GM19043 (cell line): Measurements from ENCODE around the gene ZFYVE27.
"Not testable (repeated sequence)": the region's sequence is repeated elsewhere in the genome, so short reads cannot be mapped to it uniquely, and the experiment has no call there.

ENCODE experiments used
- ATAC-seq: cut with Tn5 transposase; IDR thresholded peaks from one replicate; pipeline ENCODE4 v1.9.1; 2021; ENCODE audit warnings: low read depth; ENCODE audit not compliant: unreplicated experiment

The ZFYVE27 gene

DNA sequence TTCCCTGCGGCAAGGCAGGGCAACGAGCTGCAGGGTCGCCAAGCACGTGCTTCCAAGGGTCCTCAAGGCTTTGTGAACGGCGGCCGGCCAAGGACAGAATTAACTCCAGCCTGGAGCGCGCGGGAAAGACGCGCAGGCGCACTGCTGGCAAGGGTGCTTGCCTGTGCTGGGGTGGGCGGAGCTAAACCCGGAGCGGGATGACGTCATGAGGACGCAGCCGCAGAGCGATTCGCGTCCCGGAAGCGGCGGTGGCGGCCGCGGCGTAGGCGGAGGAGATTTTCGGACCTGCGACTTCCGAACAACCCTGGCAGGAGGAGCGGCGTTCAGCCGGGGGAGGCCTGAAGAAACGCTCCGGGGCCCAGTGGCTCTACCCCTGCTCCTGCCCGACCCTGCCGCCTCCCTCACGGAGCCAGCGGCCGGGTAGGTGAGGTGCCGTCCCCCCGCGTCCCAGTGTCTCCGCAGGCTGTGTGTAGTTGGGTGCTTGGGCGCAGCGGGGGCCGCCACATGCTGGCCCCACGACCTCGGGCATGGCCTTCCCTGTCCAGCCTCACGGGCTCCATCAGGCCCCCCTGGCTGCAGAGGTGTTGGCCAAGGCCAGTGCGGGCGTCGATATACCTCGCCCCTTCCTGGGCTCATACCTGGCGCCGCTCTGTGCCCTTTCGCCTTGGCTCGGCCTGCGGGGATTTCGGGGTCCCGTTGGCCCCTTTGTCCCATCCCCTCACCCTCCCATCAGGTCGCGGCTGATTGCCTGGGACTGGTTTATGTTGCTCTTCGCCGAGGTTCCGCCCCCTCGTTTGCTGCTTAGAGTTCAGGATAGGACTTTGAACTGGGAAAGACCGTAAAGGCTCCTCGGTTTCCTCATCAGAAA is at the start of gene ZFYVE27:
Gene ZFYVE27, plus strand, starts transcription at position 227 of the 868 bp plus-strand sequence. CDS start 1,350 bp downstream, outside the sequence.
- ATAC-seq: peak; percentile 82

DNA sequence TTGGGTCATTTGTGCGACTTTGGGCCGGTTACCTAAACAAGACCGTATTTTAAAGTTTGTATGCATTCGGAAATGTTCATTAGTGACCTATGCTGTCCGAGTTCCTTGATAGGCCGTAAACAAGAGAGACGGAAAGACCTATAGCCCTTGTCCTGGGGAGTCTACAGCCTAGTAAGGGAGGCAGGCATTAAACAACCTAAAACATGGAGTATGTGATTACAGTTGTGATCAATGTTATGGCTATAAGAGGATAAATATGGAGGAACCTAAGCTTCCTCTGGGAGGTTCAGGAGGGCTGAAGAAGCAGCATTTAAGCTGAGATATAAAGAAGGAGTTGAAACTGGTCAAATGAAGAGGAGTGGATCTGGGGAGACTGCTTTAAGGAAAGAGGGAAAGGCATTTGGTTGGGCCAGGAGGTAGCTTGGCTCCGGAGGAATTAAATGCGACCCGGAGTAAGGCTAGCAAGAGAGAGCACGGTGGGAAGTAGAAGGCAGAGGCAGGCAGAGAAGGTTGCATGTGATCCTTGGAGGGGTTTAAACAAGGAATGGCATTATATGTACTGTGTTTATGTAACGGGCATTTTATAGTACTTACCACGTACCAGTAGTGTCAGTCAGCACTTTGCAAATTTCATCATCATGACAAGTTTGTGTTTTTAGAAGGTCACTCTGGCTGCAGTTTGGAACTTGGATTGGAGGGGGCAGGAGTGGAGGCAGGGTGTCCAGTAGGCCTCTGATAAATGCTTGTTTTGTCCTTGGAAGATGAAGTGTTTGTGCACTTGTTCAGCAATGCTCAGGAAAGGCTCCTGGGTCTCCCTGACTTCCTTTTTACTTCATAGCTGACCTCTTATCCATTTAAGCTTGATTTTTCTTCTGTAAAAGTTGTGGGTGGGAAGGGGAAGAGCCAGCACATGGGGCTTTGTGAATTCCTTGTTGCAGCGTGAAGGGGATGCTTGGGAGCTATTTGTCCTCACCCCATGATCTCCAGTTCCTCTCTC is 48.8 kb upstream of the ZFYVE27 start:
- no peak for ATAC-seq

- ATAC-seq: no peak
These were observed 47.3 kb upstream of the ZFYVE27 start for GRCh38 chr10:97689559-97690020.

- ATAC-seq: no peak
These were observed 46.8 kb upstream of the ZFYVE27 start for GRCh38 chr10:97690133-97690532.

GRCh38 chr10:97698072-97698655 is 38.8 kb upstream of the ZFYVE27 start:
- ATAC-seq: not testable (repeated sequence)

- ATAC-seq: peak; percentile 83
These were observed 35.4 kb upstream of the ZFYVE27 start for GRCh38 chr10:97701438-97702069.

DNA sequence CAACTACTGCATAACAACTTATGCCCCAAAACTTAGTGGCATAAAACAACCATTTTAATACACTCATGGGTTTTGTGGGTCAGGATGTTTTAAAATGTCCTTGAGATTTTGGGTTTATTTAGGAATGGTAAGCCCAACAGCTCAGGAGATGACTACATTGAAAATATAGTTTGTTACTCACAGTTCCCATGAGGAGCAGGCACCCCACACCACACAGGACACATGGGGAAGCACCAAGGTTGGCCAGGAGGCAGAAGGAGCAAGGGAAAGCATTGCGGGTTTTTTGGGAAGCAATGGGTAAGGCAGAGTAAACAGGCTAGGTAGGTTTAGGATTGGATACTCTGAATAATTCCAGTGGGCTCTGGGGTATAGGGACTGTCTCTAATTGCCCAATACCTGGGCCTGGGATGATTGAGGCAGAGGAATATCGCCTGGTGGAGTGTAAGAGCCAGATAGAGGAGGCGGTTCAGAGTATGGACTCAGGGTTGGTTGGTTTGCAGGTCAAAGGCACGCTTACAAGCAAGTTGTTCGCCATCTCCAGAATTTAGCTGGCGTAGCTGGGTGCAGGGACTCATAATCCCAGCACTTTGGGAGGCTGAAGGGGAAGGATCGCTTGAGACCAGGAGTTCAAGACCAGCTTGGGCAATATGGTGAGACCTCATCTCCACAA is 33.4 kb upstream of the ZFYVE27 start:
- ATAC-seq: no peak

GRCh38 chr10:97704341-97704740 is 32.6 kb upstream of the ZFYVE27 start:
- no peak for ATAC-seq

- no peak for ATAC-seq
These were observed 31.8 kb upstream of the ZFYVE27 start for GRCh38 chr10:97705006-97705670.

GRCh38 chr10:97707134-97707861 is 29.6 kb upstream of the ZFYVE27 start:
- ATAC-seq: no peak

- ATAC-seq: no peak
These were observed 28.8 kb upstream of the ZFYVE27 start for GRCh38 chr10:97708167-97708566.

DNA sequence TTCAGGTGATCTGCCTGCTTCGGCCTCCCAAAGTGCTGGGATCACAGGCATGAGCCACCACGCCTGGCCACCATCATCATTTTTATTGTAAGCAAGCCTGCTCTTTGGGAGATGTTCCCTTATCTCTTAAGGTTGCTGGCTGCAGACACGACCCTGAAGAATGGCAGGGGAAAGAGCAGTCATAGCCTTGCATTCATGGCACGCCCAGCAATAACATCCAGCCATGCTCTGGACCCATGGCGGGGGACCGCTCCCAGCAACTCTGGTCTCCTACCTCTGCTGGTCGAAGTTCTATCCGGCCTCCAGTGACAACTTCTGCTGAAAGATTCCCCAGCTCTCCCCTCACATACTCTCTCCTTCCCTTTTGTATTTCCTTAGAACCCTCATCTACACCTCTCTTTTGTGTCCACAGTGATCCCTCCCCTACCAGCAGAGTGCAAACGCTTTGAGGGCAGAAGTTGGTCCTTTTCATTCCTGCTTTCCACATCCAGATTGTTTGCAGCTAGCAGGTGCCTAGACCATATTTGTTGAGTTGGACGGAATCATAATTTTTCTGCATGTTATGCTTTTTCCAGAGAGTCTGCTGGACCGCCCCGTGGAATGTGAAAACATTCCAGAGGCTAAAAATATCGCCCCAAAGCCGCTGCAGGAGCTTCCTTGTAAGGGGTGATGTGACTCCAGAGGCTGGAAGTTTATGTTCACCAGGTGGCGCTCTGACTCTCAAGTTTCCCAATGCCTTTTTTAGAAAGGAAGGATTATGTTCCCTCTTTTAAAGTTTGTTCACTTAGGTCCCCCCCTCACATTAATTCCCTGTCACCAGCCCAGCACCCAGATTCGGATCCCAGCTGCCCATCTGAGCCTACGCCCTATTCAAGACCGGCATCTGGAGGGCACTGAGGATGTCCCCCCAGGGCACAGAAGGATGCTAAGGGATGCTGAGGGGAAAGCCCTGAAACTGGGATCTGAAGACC is 27.7 kb upstream of the ZFYVE27 start:
- ATAC-seq: no peak

GRCh38 chr10:97711640-97712572 is 25.0 kb upstream of the ZFYVE27 start:
- ATAC-seq: no peak

- no peak for ATAC-seq
These were observed 23.5 kb upstream of the ZFYVE27 start, which contains the start of gene MARVELD1 for GRCh38 chr10:97713339-97713825. TSS of gene MARVELD1 (plus strand) at chr10:97713730. CDS start at chr10:97713877, 147 bp downstream.

DNA sequence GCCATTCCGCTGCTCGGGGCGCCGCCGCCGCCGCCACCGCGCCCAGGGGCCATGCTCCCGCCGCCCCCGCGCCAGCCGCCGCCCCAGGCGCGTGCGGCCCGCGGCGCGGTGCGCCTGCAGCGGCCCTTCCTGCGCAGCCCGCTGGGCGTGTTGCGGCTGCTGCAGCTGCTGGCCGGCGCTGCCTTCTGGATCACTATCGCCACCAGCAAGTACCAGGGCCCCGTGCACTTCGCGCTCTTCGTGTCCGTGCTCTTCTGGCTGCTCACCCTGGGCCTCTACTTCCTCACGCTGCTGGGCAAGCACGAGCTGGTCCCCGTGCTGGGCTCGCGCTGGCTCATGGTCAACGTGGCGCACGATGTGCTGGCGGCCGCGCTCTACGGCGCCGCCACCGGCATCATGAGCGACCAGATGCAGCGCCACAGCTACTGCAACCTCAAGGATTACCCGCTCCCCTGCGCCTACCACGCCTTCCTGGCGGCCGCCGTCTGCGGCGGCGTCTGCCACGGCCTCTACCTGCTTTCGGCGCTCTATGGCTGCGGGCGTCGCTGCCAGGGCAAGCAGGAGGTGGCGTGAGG is 23.0 kb upstream of the ZFYVE27 start:
- ATAC-seq: peak; percentile 69
